H9 (cell line): Measurements from ENCODE around the gene TMPRSS12. TPM values are rescaled to one million over a fixed set of nuclear protein-coding genes. Genes with fewer than 3 reads are reported as not detected.
"Not testable (repeated sequence)": the region's sequence is repeated elsewhere in the genome, so short reads cannot be mapped to it uniquely, and the experiment has no call there.

Source experiments
- DNase-seq: peaks from one replicate; pipeline ENCODE4 v3.0.0-alpha.2; 2017
- H2AFZ ChIP-seq: one replicate; pipeline ENCODE4 v1.6.1; 2013; ENCODE audit warnings: mild to moderate bottlenecking, low read length, control low read depth, moderate library complexity
- H2AK5ac ChIP-seq: 2 replicates; pipeline ENCODE4 v1.6.1; 2013; ENCODE audit warnings: low read length, control low read depth, mixed read lengths; ENCODE audit not compliant: insufficient read length
- H2BK120ac ChIP-seq: one replicate; pipeline ENCODE4 v1.6.1; 2013; ENCODE audit warnings: low read depth, mild to moderate bottlenecking, low read length, control low read depth, inconsistent platforms; ENCODE audit not compliant: poor library complexity, severe bottlenecking
- H2BK12ac ChIP-seq: 2 replicates; pipeline ENCODE4 v1.6.1; 2013; ENCODE audit warnings: low read length, control low read depth, mixed read lengths, low read depth; ENCODE audit not compliant: insufficient read length
- H2BK15ac ChIP-seq: 2 replicates; pipeline ENCODE4 v1.6.1; 2013; ENCODE audit warnings: low read depth, low read length, control low read depth
- H2BK20ac ChIP-seq: one replicate; pipeline ENCODE4 v1.6.1; 2013; ENCODE audit warnings: low read depth, mild to moderate bottlenecking, low read length, control low read depth, inconsistent platforms; ENCODE audit not compliant: poor library complexity, severe bottlenecking
- H2BK5ac ChIP-seq: 2 replicates; pipeline ENCODE4 v1.6.1; 2013; ENCODE audit warnings: low read length, control low read depth, mixed read lengths; ENCODE audit not compliant: insufficient read length
- H3K14ac ChIP-seq: 2 replicates; pipeline ENCODE4 v1.6.1; 2013; ENCODE audit warnings: low read length, control low read depth; ENCODE audit not compliant: insufficient read depth
- H3K18ac ChIP-seq: 2 replicates; pipeline ENCODE4 v1.6.1; 2013; ENCODE audit warnings: low read depth, mild to moderate bottlenecking, mixed read lengths, low read length, control low read depth; ENCODE audit not compliant: insufficient read length
- H3K23ac ChIP-seq: 2 replicates; pipeline ENCODE4 v1.6.1; 2013; ENCODE audit warnings: low read length, control low read depth, mixed read lengths, low read depth; ENCODE audit not compliant: insufficient read length
- H3K23me2 ChIP-seq: 2 replicates; pipeline ENCODE4 v1.6.1; 2013; ENCODE audit warnings: low read depth, mild to moderate bottlenecking, mixed read lengths, low read length, control low read depth; ENCODE audit not compliant: insufficient read length, poor library complexity, severe bottlenecking
- H3K27ac ChIP-seq: 2 replicates; pipeline ENCODE4 v1.5.1; 2013; ENCODE audit warnings: low read length, control low read depth, mixed read lengths, low read depth; ENCODE audit not compliant: insufficient read length
- H3K27me3 ChIP-seq: 2 replicates; pipeline ENCODE4 v1.6.1; 2013; ENCODE audit warnings: low read length, control low read depth, inconsistent platforms; ENCODE audit not compliant: insufficient read depth
- H3K4ac ChIP-seq: 2 replicates; pipeline ENCODE4 v1.6.1; 2013; ENCODE audit warnings: low read depth, mild to moderate bottlenecking, control low read depth, inconsistent platforms, low read length, moderate library complexity
- H3K4me1 ChIP-seq: 2 replicates; pipeline ENCODE4 v1.6.1; 2013; ENCODE audit warnings: low read length, control low read depth, inconsistent platforms; ENCODE audit not compliant: insufficient read depth
- H3K4me2 ChIP-seq: 2 replicates; pipeline ENCODE4 v1.6.1; 2013; ENCODE audit warnings: low read length, control low read depth, mixed read lengths; ENCODE audit not compliant: insufficient read length, insufficient read depth
- H3K56ac ChIP-seq: 2 replicates; pipeline ENCODE4 v1.6.1; 2013; ENCODE audit warnings: low read depth, mild to moderate bottlenecking, mixed read lengths, low read length, control low read depth; ENCODE audit not compliant: insufficient read length
- H3K79me1 ChIP-seq: 2 replicates; pipeline ENCODE4 v1.6.1; 2013; ENCODE audit warnings: low read depth, mild to moderate bottlenecking, moderate library complexity, low read length, control low read depth, inconsistent platforms; ENCODE audit not compliant: insufficient read depth, poor library complexity, severe bottlenecking
- H3K79me2 ChIP-seq: 2 replicates; pipeline ENCODE4 v1.6.1; 2013; ENCODE audit warnings: low read length, control low read depth, inconsistent platforms; ENCODE audit not compliant: insufficient read depth
- H3K9ac ChIP-seq: 2 replicates; pipeline ENCODE4 v1.6.1; 2013; ENCODE audit warnings: low read length, control low read depth, mixed read lengths; ENCODE audit not compliant: insufficient read length; ENCODE audit errors: extremely low read depth
- H3K9me3 ChIP-seq: one replicate; pipeline ENCODE4 v1.6.1; 2013; ENCODE audit warnings: low read depth, low read length, inconsistent platforms; ENCODE audit not compliant: control insufficient read depth
- H3T11ph ChIP-seq: one replicate; pipeline ENCODE4 v1.6.1; 2013; ENCODE audit warnings: mild to moderate bottlenecking, low read length, control low read depth, inconsistent platforms
- H4K20me1 ChIP-seq: one replicate; pipeline ENCODE4 v1.6.1; 2013; ENCODE audit not compliant: control insufficient read depth, insufficient read length, insufficient read depth
- H4K5ac ChIP-seq: 2 replicates; pipeline ENCODE4 v1.6.1; 2013; ENCODE audit warnings: low read depth, mild to moderate bottlenecking, mixed read lengths, low read length, control low read depth; ENCODE audit not compliant: insufficient read length
- H4K8ac ChIP-seq: replicated peaks from 2 replicates; pipeline ENCODE4 v1.6.1; 2013; ENCODE audit warnings: low read length, control low read depth, mixed read lengths, low read depth; ENCODE audit not compliant: insufficient read length
- H4K91ac ChIP-seq: 2 replicates; pipeline ENCODE4 v1.6.1; 2013; ENCODE audit warnings: low read depth, mild to moderate bottlenecking, moderate library complexity, mixed read lengths, low read length, control low read depth; ENCODE audit not compliant: insufficient read length
- H3K27ac Mint-ChIP-seq, 3 experiments: 2 replicates in 2 of 3; 3 replicates in 1 of 3; pipeline ENCODE4 v1.8.0; 2020 to 2021; ENCODE audit warnings: mixed read lengths in 3 of 3, mild to moderate bottlenecking in 1 of 3, moderate library complexity in 1 of 3
- H3K27me3 Mint-ChIP-seq: 2 replicates; pipeline ENCODE4 v1.8.0; 2021; ENCODE audit warnings: low read depth, mild to moderate bottlenecking, moderate library complexity, mixed read lengths
- H3K36me3 Mint-ChIP-seq, 3 experiments: 2 replicates in 2 of 3; 3 replicates in 1 of 3; pipeline ENCODE4 v1.8.0; 2020 to 2021; ENCODE audit warnings: low read depth in 3 of 3, mixed read lengths in 3 of 3; ENCODE audit not compliant: insufficient read depth in 1 of 3
- H3K4me1 Mint-ChIP-seq, 2 experiments: 2 replicates each; pipeline ENCODE4 v1.8.0; 2020; ENCODE audit warnings: mixed read lengths in 2 of 2
- H3K4me3 Mint-ChIP-seq, 2 experiments: 2 replicates in 1 of 2; 3 replicates in 1 of 2; pipeline ENCODE4 v1.8.0; 2020 to 2021; ENCODE audit warnings: mild to moderate bottlenecking in 2 of 2, mixed read lengths in 2 of 2, moderate library complexity in 1 of 2
- H3K9me3 Mint-ChIP-seq, 2 experiments: 2 replicates in 1 of 2; 3 replicates in 1 of 2; pipeline ENCODE4 v1.8.0; 2020; ENCODE audit warnings: mild to moderate bottlenecking in 2 of 2, mixed read lengths in 2 of 2, moderate library complexity in 1 of 2
- CTCF ChIP-seq: fragments of 200-600 bp; sonication (generic); conservative IDR thresholded peaks from 3 replicates; pipeline ENCODE4 v1.8.0; 2021; ENCODE audit warnings: antibody characterized with exemption, mild to moderate bottlenecking
- WGBS: extraction: QIAGEN DNeasy Blood & Tissue Kit; methylation state at CpG from one replicate; pipeline ENCODE4 v1.1.7; 2013; ENCODE audit warnings: missing lambda C conversion rate, low lambda C conversion rate, mixed read lengths; ENCODE audit not compliant: insufficient read length; ENCODE audit errors: extremely low coverage; 5-methylcytosine and 5-hydroxymethylcytosine counted together
- total RNA-seq: library from RNA; stranded (reverse); gene quantifications from 2 replicates; pipeline ENCODE4 v1.2.1, GENCODE V29; 2021

TMPRSS12 gene
- total RNA-seq, 1 experiment from 2014 or later: not detected

GRCh38 chr12:50848963-50849362 is 6.2 kb downstream of the TMPRSS12 start:
- Histone ChIP-seq H3K9ac (no peak overlapping the region), H3K56ac (no peak overlapping the region), H3K18ac (no peak overlapping the region), H4K5ac (no peak overlapping the region), H3K14ac (no peak overlapping the region), H3K79me1 (no peaks in the 10 kb centered on the region), H4K20me1 (no peaks in the 10 kb centered on the region), H2AFZ (no peak overlapping the region), H3K4ac (no peak overlapping the region), H2BK5ac (no peak overlapping the region), H4K8ac (no peak overlapping the region), H4K91ac (no peak overlapping the region), H2BK15ac (no peak overlapping the region), H3K4me1 (no peaks in the 10 kb centered on the region), H3K9me3 (no peaks in the 10 kb centered on the region), H2BK12ac (no peak overlapping the region), H3T11ph (no peak overlapping the region), H3K27ac (no peak overlapping the region), H3K27me3 (no peaks in the 10 kb centered on the region), H2AK5ac (no peak overlapping the region), H2BK20ac (no peak overlapping the region), H3K23ac (no peak overlapping the region), H3K79me2 (no peaks in the 10 kb centered on the region), H3K23me2 (no peaks in the 10 kb centered on the region), H3K4me2 (no peak overlapping the region), H2BK120ac (no peak overlapping the region)
- no peak for TF ChIP-seq CTCF
- H3K27ac Mint-ChIP-seq: no peak overlapping the region
- no CpG with 5 or more reads among the region's 2 CpGs for WGBS
- H3K27me3 Mint-ChIP-seq: no peaks in the 10 kb centered on the region
- H3K9me3 Mint-ChIP-seq: no peaks in the 10 kb centered on the region
- H3K4me1 Mint-ChIP-seq: no peaks in the 10 kb centered on the region
- no peak for DNase-seq
- H3K36me3 Mint-ChIP-seq: no peaks in the 10 kb centered on the region; a peak in 1 of 7 replicates
- no peak overlapping the region for H3K4me3 Mint-ChIP-seq

DNA sequence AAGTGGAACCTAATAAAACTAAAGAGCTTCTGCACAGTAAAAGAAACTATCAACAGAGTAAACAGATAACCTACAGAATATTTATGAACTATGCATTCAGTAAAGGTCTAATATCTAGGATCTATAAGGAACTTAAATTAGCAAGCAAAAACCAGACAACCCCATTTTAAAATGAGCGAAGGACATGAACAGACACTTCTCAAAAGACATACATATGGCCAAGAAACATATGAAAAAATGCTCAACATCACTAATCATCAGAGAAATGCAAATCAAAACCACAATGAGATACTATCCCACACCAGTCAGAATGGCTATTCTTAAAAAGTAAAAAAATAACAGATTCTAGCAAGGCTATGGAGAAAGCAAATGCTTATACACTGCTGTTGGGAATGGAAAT is 12.5 kb downstream of the TMPRSS12 start:
- H3K14ac ChIP-seq, H3K18ac ChIP-seq, H4K20me1 ChIP-seq, H2BK12ac ChIP-seq, H3K27ac Mint-ChIP-seq, H3K27ac ChIP-seq, H3K56ac ChIP-seq, H3K79me2 ChIP-seq, DNase-seq, H2BK15ac ChIP-seq, H4K91ac ChIP-seq, H2BK120ac ChIP-seq, H3K23me2 ChIP-seq, H3T11ph ChIP-seq, H3K4me1 Mint-ChIP-seq, H3K4me1 ChIP-seq, H4K8ac ChIP-seq, H3K9me3 ChIP-seq, H3K4ac ChIP-seq, H2BK20ac ChIP-seq, H2AFZ ChIP-seq, H4K5ac ChIP-seq, H3K4me2 ChIP-seq, H3K27me3 Mint-ChIP-seq, H3K36me3 Mint-ChIP-seq, H3K4me3 Mint-ChIP-seq, H3K9ac ChIP-seq, H2BK5ac ChIP-seq, H2AK5ac ChIP-seq, H3K79me1 ChIP-seq, H3K27me3 ChIP-seq, H3K23ac ChIP-seq: not testable (repeated sequence)
- no CpG with 5 or more reads among the region's 1 CpG for WGBS
- peaks cover 12 to 13% of the 10 kb centered on the region in 2 experiments for H3K9me3 Mint-ChIP-seq
